ENCODE measurements around the gene CCT8. TPM values are rescaled to one million over a fixed set of nuclear protein-coding genes. Genes with fewer than 3 reads are reported as not detected.

The CCT8 gene
- total RNA-seq: 100 to 1,000 TPM; 422 to 447 TPM

DNA sequence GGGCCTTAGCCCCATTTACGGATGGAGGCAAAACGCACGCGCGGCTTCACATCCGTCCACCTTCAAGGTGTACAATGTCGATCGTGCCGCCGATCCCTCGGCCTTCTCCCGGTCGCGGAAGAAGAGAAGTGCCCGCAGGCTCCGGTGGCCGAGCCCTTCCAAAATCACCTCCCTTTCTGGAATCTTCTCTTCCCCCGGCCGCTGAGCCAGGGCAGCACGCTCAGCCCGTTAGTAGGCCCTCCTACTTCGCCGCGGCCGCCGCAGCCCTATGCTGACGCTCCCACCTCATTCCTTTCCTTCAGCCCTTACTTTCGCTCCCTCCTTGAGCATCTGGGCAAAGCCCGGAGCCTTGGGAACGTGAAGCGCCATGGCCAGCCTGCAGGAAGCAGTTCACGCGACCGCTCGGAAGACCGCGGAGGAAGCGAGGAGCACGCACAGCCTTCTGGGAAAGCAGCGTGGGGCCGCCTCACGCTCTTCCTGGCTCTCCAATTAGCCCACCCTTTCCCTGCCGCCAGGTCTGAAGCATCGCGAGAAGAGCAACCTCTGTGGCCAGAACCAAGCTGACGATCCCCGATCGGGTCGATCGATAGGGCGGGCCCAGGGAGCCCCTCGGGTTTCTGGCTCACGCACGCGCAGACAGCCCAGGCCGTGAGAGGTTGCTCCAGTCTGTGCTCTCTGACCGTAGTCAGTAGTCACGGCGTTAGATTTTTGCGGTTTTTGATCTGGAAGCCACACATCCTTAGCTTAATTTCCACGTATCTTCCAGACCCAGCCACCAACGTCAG lies at the start of gene CCT8:
TSS of gene CCT8 (minus strand) at position 427 of the 785 bp plus-strand sequence. CDS start at position 369, 58 bp downstream.
- ChIA-PET CTCF (no interaction called here), POLR2A (interaction anchor here (0.6 to 1.2 kb wide), 9 partner anchors 9 to 237 kb away, joined by 3 to 11 read pairs (median 3); partner anchors contain the start of genes LTN1, RWDD2B and USP16)

DNA sequence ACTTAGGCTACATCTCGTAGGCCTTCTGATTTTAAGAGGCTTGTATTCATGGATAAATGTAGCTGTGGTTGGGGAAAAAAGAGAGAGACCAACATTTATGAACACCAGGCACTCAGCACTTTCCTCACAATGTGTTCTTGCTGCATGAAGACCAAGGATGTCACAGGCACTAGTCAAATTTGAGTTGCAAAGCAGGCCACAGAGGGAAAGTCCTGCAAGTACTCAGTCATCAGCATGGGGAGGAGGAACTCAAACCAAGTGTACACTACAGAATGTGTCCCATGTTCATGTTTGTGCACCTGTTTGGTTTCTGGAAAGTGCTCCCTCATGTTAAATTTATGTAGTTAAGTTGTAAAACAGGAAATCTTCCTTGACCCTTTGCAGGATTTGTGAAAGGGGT lies 48.3 kb upstream of the CCT8 start:
- POLR2A ChIA-PET: no interaction called here
- CTCF ChIA-PET: no interaction called here

- ChIA-PET CTCF (no interaction called here), POLR2A (no interaction called here)
These were observed 44.0 kb upstream of the CCT8 start for GRCh38 chr21:29117372-29117955.

GRCh38 chr21:29115899-29116298 lies 42.5 kb upstream of the CCT8 start:
- CTCF ChIA-PET: no interaction called here
- POLR2A ChIA-PET: no interaction called here

GRCh38 chr21:29114765-29115500 lies 41.5 kb upstream of the CCT8 start:
- CTCF ChIA-PET: no interaction called here
- POLR2A ChIA-PET: no interaction called here

GRCh38 chr21:29105218-29105617 lies 31.8 kb upstream of the CCT8 start:
- CTCF ChIA-PET: no interaction called here

DNA sequence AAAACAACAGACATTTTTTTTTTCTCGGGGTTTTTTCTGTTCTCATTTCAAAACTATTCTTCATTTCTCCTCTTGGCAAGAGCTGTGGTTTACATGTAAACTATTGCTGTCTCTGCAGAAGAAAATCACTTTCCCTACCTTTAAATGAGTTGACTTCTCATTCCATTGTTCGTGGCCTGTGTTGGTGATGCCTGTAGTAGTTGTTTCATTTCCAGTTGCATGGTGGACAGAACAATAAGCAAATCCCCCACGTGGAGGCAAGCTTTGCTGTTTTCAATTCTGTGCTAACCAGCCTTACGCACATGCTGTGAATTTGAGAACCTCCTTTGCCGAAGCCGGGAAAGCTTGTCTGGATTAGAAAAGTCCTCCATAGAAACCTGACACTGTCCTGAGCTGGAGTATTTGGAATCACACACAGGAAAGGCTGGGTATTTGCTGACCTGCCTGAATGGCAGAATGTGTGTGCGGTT lies 30.8 kb upstream of the CCT8 start:
- ChIA-PET CTCF (interaction anchor here (1.4 kb wide), 1 partner anchor 268 kb away, joined by 3 read pairs; no protein-coding TSS in a partner anchor), POLR2A (interaction anchor here (0.6 kb wide), 1 partner anchor 194 kb away, joined by 3 read pairs; no protein-coding TSS in a partner anchor)

More at GRCh38 chr21:29105218-29105617, 31.8 kb upstream of the CCT8 start:
- POLR2A ChIA-PET: no interaction called here

DNA sequence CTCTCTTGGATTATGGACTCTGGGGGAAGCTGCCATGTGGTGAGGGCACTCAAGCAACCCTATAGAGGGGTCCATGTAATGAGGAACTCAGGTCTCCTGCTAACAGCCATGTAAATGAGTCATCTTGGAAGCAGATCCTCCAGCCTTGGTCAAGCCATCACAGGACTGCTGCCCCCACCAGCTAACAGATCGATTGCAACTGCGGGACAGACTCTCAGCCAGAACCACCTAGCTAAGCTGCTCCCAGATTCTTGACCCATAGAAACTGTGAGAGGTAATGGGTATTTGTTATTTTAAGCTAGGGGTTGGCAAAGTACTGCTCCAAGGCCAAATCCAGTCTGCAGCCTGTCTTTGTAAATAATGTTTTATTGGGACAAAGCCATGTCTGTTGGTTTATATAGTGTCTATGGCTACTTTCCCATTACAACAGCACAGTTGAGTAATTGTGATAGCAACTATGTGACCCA lies 29.4 kb upstream of the CCT8 start:
- ChIA-PET CTCF (no interaction called here), POLR2A (no interaction called here)

DNA sequence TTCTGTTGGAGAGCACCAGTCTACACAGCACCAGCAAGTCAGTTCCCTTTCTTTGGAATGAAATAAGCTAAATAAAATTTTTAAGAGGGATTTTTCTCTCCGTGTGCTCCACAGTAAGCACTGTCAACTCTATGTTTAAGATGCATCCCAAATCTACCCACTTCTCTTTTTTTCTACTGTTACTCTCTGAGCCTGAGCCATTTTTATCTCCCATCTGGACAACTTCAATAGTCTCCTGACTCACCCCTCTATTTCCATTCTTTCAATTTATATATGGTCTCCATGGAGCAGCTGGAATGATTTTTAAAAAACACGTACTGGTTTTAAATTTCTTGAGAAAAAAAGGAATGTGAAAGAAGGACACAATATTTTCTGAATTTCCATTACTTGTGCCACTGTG lies 24.7 kb upstream of the CCT8 start:
- ChIA-PET POLR2A (interaction anchor here (0.6 kb wide), 2 partner anchors 26 to 136 kb away, joined by 4 to 9 read pairs; no protein-coding TSS in a partner anchor), CTCF (interaction anchor here (1.1 kb wide), 1 partner anchor 278 kb away, joined by 3 read pairs; no protein-coding TSS in a partner anchor)

- ChIA-PET CTCF (no interaction called here), POLR2A (no interaction called here)
These were observed 23.0 kb upstream of the CCT8 start for GRCh38 chr21:29096218-29097015.

- CTCF ChIA-PET: interaction anchor here (1.7 kb wide), 1 partner anchor 281 kb away, joined by 6 read pairs; no protein-coding TSS in a partner anchor
- POLR2A ChIA-PET: no interaction called here
These were observed 18.9 kb upstream of the CCT8 start for GRCh38 chr21:29092102-29092959.

DNA sequence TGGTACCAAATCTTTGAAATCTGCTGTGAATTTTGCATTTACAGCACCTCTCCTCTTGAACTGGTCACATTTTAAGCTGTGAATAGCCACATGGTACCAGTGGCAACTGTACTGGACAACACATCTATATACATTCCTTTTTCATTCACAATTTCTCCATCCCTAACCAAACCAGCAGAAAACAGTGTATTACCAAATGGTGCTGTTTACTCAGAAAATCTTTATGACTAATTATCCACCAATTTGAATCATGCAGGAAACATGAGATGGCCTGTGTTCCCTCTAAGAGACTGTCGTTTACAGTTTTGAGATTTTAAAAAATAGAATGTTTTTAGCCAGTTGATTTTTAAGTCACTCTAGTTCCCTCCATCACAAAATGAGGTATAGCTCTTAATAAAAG lies 17.6 kb upstream of the CCT8 start:
- POLR2A ChIA-PET: interaction anchor here (0.7 kb wide), 1 partner anchor 39 kb away, joined by 3 read pairs; the partner anchor contains the start of gene MAP3K7CL

GRCh38 chr21:29085106-29085752 lies 11.8 kb upstream of the CCT8 start:
- POLR2A ChIA-PET: no interaction called here
- CTCF ChIA-PET: interaction anchor here (0.6 kb wide), 1 partner anchor 81 kb away, joined by 3 read pairs; no protein-coding TSS in a partner anchor

More for the DNA sequence above, 17.6 kb upstream of the CCT8 start:
- CTCF ChIA-PET: interaction anchor here (1.3 to 1.7 kb wide), 2 partner anchors 12 to 282 kb away, joined by 4 to 6 read pairs; no protein-coding TSS in a partner anchor

DNA sequence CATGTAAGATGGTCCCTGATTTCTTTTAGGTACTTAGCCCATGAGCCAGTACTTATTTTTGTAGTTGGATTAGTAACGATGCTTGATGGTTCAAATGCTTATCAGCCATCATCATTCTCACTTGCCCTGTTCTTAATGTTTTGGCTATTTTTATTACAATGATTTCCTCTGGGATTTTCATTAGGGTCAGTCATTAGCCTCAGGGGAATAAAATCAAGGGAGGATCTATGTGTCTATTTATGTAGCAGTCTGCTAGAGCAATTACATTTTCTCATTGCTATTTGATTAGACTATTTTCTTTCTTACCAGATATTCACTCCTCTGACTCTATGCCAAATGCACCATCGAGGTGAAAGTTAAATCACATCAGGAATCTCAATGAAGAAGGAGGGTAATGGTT lies 10.9 kb upstream of the CCT8 start:
- ChIA-PET CTCF (no interaction called here), POLR2A (no interaction called here)

- CTCF ChIA-PET: interaction anchor here (0.5 kb wide), 1 partner anchor 56 kb away, joined by 4 read pairs; no protein-coding TSS in a partner anchor
- POLR2A ChIA-PET: interaction anchor here (1.1 kb wide), 1 partner anchor 10 kb away, joined by 3 read pairs; the partner anchor contains the start of gene CCT8
These were observed 9.9 kb upstream of the CCT8 start for GRCh38 chr21:29083306-29083705.

GRCh38 chr21:29082046-29082815 lies 8.8 kb upstream of the CCT8 start:
- CTCF ChIA-PET: interaction anchor here (0.6 to 1.4 kb wide), 3 partner anchors 201 to 294 kb away, joined by 3 to 5 read pairs (median 3); no protein-coding TSS in a partner anchor
- POLR2A ChIA-PET: interaction anchor here (0.6 to 1.1 kb wide), 2 partner anchors 8 to 217 kb away, joined by 3 read pairs; partner anchors contain the start of gene CCT8
